Stimulated activated effector memory CD8-positive, alpha-beta T cell treated with anti-CD3 and anti-CD28 coated beads, Interleukin-12 subunit alpha, Interleukin-12 subunit beta, amount 100 ng/mL, for 72 hours (primary cell): ENCODE data around the gene HUNK.

ENCODE experiments used
- ATAC-seq: fragments of 150-1000 bp; cut with Tn5 transposase; 2 replicates; pipeline ENCODE4 v1.10.0; 2021
- DNase-seq, 2 donors: peaks; one replicate each; pipeline ENCODE4 v3.0.0; 2021 to 2022; ENCODE audit warnings: low spot score in 2 of 2
- H3K27ac Mint-ChIP-seq: one replicate; pipeline ENCODE4 v1.8.0; 2022; ENCODE audit warnings: mild to moderate bottlenecking, mixed read lengths
- H3K36me3 Mint-ChIP-seq: one replicate; pipeline ENCODE4 v1.8.0; 2022; ENCODE audit warnings: mild to moderate bottlenecking, mixed read lengths
- H3K4me1 Mint-ChIP-seq: one replicate; pipeline ENCODE4 v1.8.0; 2022; ENCODE audit warnings: mixed read lengths
- H3K4me3 Mint-ChIP-seq: one replicate; pipeline ENCODE4 v1.8.0; 2022; ENCODE audit warnings: mild to moderate bottlenecking, mixed read lengths
- H3K9me3 Mint-ChIP-seq: one replicate; pipeline ENCODE4 v1.8.0; 2022; ENCODE audit warnings: mixed read lengths

Gene HUNK

DNA sequence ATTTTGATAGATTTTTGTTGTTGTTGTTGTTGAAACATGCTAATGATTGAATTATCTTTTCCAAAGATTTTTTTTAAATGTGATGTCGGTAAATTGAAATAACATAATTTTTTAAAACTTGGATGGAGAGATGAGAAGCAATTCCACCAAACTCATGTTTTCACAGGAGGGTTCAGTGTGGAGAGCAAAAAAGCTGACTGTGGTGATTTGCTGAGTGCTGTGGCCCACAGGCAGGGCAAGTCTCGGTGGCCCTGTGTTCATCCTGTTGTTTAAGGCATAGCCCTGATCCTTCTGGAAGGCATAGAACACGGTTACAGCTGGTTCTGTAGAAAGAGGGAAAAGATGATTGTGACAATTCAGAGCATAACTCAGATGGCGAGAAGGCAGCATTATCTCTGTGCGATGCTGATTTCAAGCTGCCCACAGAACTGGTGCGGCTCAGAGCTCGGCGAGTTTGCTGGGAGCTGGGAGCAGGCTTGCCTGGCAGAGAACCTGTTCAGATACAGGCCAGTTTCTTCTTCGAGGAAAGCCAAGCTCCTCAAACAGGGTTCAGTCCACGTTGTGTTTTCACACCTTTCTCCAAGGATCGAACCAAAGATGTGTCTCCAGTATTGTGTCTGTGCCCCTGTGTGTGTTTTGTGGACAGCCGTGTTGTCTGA, 127.1 kb downstream of the HUNK start:
- Mint-ChIP-seq H3K36me3 (no peaks in the 10 kb centered on the region), H3K27ac (peak overlapping the region; percentile 11), H3K9me3 (no peaks in the 10 kb centered on the region), H3K4me3 (no peak overlapping the region), H3K4me1 (no peaks in the 10 kb centered on the region)
- DNase-seq = no peak
- no peak for ATAC-seq

- H3K4me3 Mint-ChIP-seq = no peak overlapping the region
- no peak for DNase-seq
- H3K4me1 Mint-ChIP-seq = no peaks in the 10 kb centered on the region
- no peaks in the 10 kb centered on the region for H3K36me3 Mint-ChIP-seq
- no peak for ATAC-seq
- H3K27ac Mint-ChIP-seq = no peak overlapping the region
- no peaks in the 10 kb centered on the region for H3K9me3 Mint-ChIP-seq
Measured at GRCh38 chr21:32001390-32001789, 128.6 kb downstream of the HUNK start.

GRCh38 chr21:32003411-32003810, 130.6 kb downstream of the HUNK start:
- Mint-ChIP-seq H3K36me3 (no peaks in the 10 kb centered on the region), H3K9me3 (no peaks in the 10 kb centered on the region), H3K4me1 (no peaks in the 10 kb centered on the region), H3K4me3 (no peak overlapping the region), H3K27ac (no peak overlapping the region)
- DNase-seq = no peak
- ATAC-seq = no peak

GRCh38 chr21:32004291-32004690, 131.5 kb downstream of the HUNK start:
- Mint-ChIP-seq H3K9me3 (no peaks in the 10 kb centered on the region), H3K4me3 (no peak overlapping the region), H3K36me3 (no peaks in the 10 kb centered on the region), H3K4me1 (no peaks in the 10 kb centered on the region), H3K27ac (no peak overlapping the region)
- no peak for ATAC-seq
- DNase-seq = no peak

GRCh38 chr21:32007456-32007855, 134.6 kb downstream of the HUNK start:
- ATAC-seq = peak; percentile 54
- H3K9me3 Mint-ChIP-seq = no peaks in the 10 kb centered on the region
- no peak overlapping the region for H3K4me3 Mint-ChIP-seq
- no peaks in the 10 kb centered on the region for H3K4me1 Mint-ChIP-seq
- no peaks in the 10 kb centered on the region for H3K36me3 Mint-ChIP-seq
- no peak for DNase-seq
- no peak overlapping the region for H3K27ac Mint-ChIP-seq

DNA sequence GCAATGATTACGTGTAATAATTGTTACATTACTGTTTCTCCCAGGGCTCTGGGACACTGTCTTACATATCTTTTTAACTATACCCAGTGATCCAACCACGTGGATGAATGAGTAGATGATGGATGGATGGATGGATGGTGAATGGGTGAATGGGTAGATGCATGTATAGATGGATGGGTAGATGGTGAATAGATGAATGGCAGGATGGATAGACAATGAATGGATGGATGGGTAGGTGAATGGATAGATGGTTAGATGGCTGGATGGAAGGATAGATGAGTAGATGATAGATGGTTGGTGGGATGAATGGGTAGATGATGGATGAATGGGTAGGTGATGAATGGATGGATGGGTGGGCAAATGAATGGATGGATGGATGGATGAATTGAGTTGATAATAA, 135.9 kb downstream of the HUNK start:
- H3K9me3 Mint-ChIP-seq = no peaks in the 10 kb centered on the region
- no peaks in the 10 kb centered on the region for H3K4me1 Mint-ChIP-seq
- no peak for DNase-seq
- no peaks in the 10 kb centered on the region for H3K36me3 Mint-ChIP-seq
- ATAC-seq = no peak
- H3K27ac Mint-ChIP-seq = no peak overlapping the region
- H3K4me3 Mint-ChIP-seq = no peak overlapping the region

DNA sequence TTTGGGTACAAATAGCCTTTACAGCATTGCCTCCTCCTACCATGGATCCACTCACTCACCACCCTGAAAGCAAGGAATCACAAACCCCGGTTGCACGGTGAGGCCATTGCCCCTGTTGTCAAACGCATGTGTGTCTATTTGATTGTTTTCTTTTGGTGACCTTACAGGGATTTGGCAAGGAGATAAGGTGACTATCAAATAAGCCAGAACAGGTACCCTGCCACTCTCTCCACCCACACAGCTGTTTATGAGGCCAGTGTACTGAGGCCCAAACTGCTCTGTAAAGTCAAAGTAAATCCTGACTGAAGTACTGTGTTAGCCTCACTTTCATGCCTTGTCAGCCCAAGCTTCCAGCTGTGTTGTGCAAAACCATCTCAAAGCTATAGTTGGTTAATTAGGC, 136.4 kb downstream of the HUNK start:
- Mint-ChIP-seq H3K27ac (no peak overlapping the region), H3K36me3 (no peaks in the 10 kb centered on the region), H3K4me3 (no peak overlapping the region), H3K9me3 (no peaks in the 10 kb centered on the region), H3K4me1 (no peaks in the 10 kb centered on the region)
- DNase-seq = no peak
- ATAC-seq = no peak

DNA sequence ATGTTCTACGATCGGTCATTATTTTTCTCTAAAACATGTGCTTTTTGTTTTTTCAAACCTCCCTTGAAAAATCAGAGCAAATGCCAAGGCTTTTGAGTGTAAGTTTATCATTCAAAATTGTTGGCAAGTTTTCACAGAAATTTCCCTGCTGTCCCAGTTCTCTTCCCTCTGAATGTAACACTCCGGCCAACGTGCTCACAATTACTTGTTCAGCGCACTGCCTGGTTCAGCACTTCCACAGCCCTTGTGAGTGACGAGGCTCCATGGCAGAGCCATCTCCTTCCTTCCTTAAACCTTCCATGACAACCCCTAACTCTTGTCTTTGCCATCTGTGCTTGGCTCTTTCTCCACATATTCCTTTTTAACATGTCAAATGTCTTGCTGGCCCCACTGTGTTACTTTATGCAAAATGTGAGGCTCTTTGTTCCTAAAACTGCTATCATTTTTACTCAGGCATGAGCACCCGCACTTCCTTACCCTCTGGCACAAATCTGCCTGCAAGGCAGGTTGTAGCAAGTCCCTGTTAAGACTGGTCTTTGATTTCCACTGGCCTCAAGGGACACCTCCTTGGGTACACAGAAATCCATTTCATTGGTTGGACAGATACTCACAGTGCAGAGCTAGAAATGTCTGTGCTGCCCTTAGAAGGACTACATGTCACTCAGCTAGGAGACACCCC, 142.8 kb downstream of the HUNK start:
- H3K27ac Mint-ChIP-seq = no peak overlapping the region
- no peaks in the 10 kb centered on the region for H3K9me3 Mint-ChIP-seq
- no peak overlapping the region for H3K4me3 Mint-ChIP-seq
- no peaks in the 10 kb centered on the region for H3K4me1 Mint-ChIP-seq
- H3K36me3 Mint-ChIP-seq = no peaks in the 10 kb centered on the region
- DNase-seq (no peak), ATAC-seq (no peak)

DNA sequence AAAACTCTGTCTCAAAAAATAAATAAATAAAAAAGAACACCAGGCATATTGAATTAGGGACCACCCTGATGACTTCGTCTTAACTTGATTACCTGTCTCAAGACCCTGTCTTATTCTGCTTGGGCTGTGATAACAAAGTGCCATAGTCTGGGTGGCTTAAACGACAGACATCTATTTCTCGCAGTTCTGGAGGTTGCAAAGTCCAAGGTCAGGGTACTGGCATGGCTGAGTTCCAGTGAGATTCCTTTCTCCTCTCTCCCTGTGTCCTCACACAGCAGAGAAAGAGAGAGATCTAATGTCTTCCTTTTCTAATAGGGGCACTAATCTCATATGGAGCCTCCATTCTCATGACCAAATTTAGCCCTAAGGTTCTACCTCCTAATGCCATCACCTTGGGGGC, 145.6 kb downstream of the HUNK start:
- Mint-ChIP-seq H3K27ac (no peak overlapping the region), H3K4me1 (no peaks in the 10 kb centered on the region), H3K9me3 (no peaks in the 10 kb centered on the region), H3K4me3 (no peak overlapping the region), H3K36me3 (no peaks in the 10 kb centered on the region)
- DNase-seq (no peak), ATAC-seq (no peak)

GRCh38 chr21:32020564-32020963, 147.7 kb downstream of the HUNK start:
- ATAC-seq = no peak
- no peaks in the 10 kb centered on the region for H3K4me1 Mint-ChIP-seq
- no peaks in the 10 kb centered on the region for H3K9me3 Mint-ChIP-seq
- no peak overlapping the region for H3K4me3 Mint-ChIP-seq
- no peak for DNase-seq
- H3K36me3 Mint-ChIP-seq = no peaks in the 10 kb centered on the region
- no peak overlapping the region for H3K27ac Mint-ChIP-seq

DNA sequence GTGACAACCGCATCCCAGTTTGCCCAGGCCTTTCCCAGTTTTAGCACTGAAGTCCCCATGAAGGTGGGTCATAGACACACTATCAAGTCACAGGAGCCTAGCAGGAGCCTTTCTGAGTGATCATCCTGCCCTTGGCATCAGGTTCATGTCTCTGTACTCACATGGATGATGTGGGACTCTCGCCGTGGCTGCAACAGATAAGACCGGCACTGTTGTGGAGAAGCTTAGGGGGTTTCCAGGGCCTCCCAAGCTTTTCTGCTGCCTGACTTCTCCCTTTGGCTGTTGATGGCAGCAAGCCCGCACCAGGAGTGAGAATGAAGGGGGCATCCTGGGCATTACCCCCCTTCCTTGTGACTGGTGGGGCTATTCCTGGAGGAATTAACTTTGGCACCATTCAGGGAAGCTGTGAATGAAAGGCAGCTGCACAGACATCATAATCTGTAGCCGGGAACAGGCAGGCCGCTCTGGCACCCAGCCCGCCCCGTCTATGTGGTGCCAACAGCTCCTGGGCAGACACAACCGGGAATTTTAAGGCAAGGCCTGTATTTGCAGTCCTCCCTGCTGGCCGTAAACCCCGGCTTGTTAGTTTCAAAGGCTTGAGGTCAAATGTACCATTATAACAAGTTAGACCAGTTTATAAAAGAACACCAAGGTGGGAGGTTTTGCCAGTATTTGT, 148.6 kb downstream of the HUNK start:
- Mint-ChIP-seq H3K4me3 (no peak overlapping the region), H3K27ac (no peak overlapping the region), H3K4me1 (no peaks in the 10 kb centered on the region), H3K36me3 (no peaks in the 10 kb centered on the region), H3K9me3 (no peaks in the 10 kb centered on the region)
- ATAC-seq (peak; percentile 9), DNase-seq (no peak)

GRCh38 chr21:32022146-32022545, 149.3 kb downstream of the HUNK start:
- H3K4me1 Mint-ChIP-seq = no peaks in the 10 kb centered on the region
- DNase-seq (no peak), ATAC-seq (no peak)
- H3K36me3 Mint-ChIP-seq = no peaks in the 10 kb centered on the region
- no peak overlapping the region for H3K4me3 Mint-ChIP-seq
- no peak overlapping the region for H3K27ac Mint-ChIP-seq
- no peaks in the 10 kb centered on the region for H3K9me3 Mint-ChIP-seq

- DNase-seq = no peak
- H3K4me3 Mint-ChIP-seq = no peak overlapping the region
- ATAC-seq = no peak
- no peaks in the 10 kb centered on the region for H3K4me1 Mint-ChIP-seq
- no peak overlapping the region for H3K27ac Mint-ChIP-seq
- no peaks in the 10 kb centered on the region for H3K36me3 Mint-ChIP-seq
- H3K9me3 Mint-ChIP-seq = no peaks in the 10 kb centered on the region
Measured at GRCh38 chr21:32030146-32030652, 157.4 kb downstream of the HUNK start.

DNA sequence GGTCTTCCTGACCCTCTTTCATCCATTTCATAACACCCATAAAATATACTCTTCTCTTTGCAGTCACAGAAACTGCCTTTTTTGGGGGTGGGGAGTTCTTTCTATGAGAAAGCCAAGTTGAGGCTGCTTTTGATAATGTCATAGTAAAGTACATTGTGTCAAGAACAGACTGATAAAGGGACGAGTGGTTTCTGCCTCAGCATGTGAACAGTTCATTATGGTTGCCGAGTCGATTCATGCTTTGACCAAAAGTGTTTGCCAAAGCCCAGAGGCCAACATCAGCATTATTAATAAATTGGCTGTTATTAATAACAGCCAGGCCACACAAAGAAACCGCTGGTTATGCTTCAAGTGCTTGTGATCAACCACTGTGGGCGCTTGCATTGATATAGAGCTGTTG, 162.0 kb downstream of the HUNK start:
- ATAC-seq = no peak
- H3K36me3 Mint-ChIP-seq = no peaks in the 10 kb centered on the region
- H3K4me3 Mint-ChIP-seq = no peak overlapping the region
- H3K9me3 Mint-ChIP-seq = no peaks in the 10 kb centered on the region
- no peak overlapping the region for H3K27ac Mint-ChIP-seq
- DNase-seq = no peak
- H3K4me1 Mint-ChIP-seq = no peaks in the 10 kb centered on the region

- Mint-ChIP-seq H3K36me3 (no peaks in the 10 kb centered on the region), H3K4me3 (no peak overlapping the region), H3K4me1 (no peaks in the 10 kb centered on the region), H3K27ac (no peak overlapping the region), H3K9me3 (no peaks in the 10 kb centered on the region)
- no peak for ATAC-seq
- no peak for DNase-seq
Measured at GRCh38 chr21:32035617-32036016, 162.8 kb downstream of the HUNK start.

GRCh38 chr21:32036756-32037155, 163.9 kb downstream of the HUNK start:
- ATAC-seq = no peak

More at GRCh38 chr21:32036756-32037155, 163.9 kb downstream of the HUNK start:
- Mint-ChIP-seq H3K4me1 (no peaks in the 10 kb centered on the region), H3K36me3 (no peaks in the 10 kb centered on the region), H3K27ac (no peak overlapping the region), H3K9me3 (peaks cover 5% of the 10 kb centered on the region), H3K4me3 (no peak overlapping the region)
- no peak for DNase-seq
